GM13977 (cell line): ENCODE measurements around the gene PLEKHG5.

Experiments
- DNase-seq: peaks from one replicate; pipeline ENCODE4 v3.0.0; 2012; ENCODE audit warnings: low spot score
- in situ Hi-C: fragments of 300-500 bp; cut with MboI; formaldehyde crosslinking; loops from one replicate; pipeline ENCODE4 v1.12.0; 2022; ENCODE audit warnings: low sequenced_read_pairs, low pct_unique_long_range_greater_than_20kb, mixed read lengths, inconsistent platforms; ENCODE audit not compliant: unreplicated experiment
- TF ChIP-seq, protein P1 (sequence below): IDR thresholded peaks from 2 replicates; pipeline ENCODE4 v1.5.1; 2012; ENCODE audit warnings: mild to moderate bottlenecking, control low read depth; ENCODE audit not compliant: insufficient read depth; ENCODE audit errors: extremely low read depth, missing control alignments

The PLEKHG5 gene

DNA sequence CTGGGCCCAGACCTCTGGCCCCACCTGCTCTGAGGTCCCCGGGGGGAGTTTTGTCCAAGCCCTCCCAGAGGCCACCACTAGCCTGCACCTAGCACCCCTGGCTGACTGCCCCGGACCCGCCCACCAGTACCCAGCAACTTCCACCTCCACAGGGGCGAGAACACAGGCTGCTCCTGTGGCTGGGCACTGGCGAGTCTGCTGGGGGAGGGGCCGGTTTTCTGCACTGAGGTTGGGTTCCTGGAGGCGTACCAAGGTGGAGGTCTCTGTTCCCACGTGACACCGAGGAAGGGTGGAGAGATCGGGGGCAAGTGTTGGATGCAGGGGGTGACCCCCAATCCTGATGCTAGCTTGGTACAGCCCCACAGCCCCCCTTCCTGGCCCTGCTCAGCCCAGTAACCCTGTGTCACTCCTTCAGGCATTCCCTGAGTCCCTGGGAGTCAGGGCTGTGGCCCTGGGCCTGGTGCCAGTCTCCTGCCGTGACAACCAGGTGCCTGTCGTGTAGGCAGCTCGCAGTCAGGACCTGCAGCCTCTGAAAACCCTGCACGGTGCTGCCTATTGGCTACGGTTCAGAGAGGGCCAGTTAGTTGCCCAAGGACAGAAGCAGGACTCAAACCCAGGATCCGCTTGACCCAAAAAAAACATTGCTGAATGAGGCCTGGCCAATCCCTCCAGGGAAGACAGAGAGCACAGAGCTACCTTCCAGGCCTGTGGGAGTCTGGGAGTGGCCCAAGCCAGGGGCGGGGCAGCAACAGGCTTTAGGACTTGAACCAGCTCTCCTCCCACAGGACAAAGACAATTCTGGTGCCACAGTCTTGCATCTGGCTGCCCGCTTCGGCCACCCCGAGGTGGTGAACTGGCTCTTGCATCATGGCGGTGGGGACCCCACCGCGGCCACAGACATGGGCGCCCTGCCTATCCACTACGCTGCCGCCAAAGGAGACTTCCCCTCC is 63.8 kb downstream of the PLEKHG5 start:
- DNase-seq, result no peak
- TF ChIP-seq, protein P1, sequence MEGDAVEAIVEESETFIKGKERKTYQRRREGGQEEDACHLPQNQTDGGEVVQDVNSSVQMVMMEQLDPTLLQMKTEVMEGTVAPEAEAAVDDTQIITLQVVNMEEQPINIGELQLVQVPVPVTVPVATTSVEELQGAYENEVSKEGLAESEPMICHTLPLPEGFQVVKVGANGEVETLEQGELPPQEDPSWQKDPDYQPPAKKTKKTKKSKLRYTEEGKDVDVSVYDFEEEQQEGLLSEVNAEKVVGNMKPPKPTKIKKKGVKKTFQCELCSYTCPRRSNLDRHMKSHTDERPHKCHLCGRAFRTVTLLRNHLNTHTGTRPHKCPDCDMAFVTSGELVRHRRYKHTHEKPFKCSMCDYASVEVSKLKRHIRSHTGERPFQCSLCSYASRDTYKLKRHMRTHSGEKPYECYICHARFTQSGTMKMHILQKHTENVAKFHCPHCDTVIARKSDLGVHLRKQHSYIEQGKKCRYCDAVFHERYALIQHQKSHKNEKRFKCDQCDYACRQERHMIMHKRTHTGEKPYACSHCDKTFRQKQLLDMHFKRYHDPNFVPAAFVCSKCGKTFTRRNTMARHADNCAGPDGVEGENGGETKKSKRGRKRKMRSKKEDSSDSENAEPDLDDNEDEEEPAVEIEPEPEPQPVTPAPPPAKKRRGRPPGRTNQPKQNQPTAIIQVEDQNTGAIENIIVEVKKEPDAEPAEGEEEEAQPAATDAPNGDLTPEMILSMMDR, result no peak
- in situ Hi-C loops, result no loop called here

DNA sequence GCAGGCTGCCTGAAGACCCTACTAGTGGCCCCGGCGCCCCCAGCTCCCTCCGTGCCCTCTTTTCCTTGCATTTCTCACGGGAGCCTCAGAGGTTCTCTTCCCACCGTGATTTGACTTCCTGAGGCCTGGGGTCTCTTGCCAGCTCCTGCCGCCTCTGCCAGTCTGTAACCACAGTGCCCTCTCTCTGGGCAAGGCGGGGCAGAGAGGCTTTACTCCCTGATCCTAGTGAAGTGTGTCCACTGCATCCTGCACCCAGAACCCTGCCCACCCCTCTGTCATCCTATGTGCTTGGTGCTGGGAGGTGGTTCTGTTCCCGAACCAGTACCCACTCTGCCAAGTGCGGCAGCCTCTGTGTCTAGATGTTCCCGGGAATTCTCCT is 64.5 kb downstream of the PLEKHG5 start:
- in situ Hi-C loops, result no loop called here
- DNase-seq, result peak; percentile 20
- TF ChIP-seq, protein P1, result no peak

DNA sequence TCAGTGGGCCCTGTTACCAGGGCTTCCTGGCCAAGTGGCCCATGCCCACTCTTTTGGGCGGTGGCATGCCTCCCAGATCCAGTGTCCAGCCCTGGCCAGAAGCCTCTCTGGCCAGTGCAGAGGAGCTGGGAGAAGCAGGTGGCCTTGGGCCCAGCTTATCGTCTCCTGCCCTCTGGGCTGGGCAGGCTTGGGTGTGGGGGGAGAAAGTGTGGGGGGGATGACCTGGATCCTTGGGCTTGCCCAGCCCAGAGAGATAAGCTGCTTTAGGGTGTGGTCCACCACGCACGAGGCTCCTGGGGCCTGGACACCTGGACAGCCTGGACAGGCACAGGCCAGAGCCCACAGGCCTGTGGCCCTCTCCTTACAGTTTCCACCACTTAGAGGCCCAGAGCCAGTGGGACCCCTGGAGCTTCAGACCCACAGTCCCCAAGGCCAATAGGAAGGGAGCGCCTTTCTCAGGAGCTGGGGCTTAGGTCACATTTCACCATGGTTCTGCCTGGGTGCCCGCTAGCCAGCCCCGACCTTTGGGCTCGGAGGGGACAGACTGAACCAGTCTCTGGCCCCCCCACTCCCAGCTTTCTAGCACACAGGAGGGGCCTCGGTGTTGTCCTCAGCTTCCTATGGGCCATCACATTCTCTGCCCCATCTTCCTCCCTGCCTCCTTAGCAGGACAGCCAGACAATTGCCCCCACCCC is 65.0 kb downstream of the PLEKHG5 start:
- TF ChIP-seq, protein P1, result no peak
- peak; percentile 19 for DNase-seq

DNA sequence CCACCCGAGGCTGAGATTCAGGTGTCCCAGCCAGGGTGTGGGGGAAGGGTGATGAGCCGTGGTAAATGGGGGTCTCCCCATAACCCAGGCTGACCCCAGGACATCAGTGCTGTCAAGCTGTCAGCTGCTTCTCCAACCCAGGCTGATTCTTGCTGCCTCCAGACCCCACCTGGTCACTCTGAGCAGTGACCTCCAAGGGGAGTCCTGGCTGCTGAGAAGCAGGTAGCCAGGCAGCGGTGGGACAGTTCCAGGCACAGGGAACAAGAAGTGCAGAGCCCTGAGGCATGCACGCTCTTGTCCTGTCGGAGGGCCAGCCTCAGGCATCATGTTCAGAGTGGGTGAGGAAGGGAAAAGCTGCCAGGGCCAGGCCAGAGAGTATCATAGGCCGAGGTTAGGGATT is 65.8 kb downstream of the PLEKHG5 start:
- TF ChIP-seq, protein P1, result no peak
- in situ Hi-C loops, result no loop called here
- DNase-seq, result no peak

More for the DNA sequence above, 65.0 kb downstream of the PLEKHG5 start:
- in situ Hi-C loops, result no loop called here

DNA sequence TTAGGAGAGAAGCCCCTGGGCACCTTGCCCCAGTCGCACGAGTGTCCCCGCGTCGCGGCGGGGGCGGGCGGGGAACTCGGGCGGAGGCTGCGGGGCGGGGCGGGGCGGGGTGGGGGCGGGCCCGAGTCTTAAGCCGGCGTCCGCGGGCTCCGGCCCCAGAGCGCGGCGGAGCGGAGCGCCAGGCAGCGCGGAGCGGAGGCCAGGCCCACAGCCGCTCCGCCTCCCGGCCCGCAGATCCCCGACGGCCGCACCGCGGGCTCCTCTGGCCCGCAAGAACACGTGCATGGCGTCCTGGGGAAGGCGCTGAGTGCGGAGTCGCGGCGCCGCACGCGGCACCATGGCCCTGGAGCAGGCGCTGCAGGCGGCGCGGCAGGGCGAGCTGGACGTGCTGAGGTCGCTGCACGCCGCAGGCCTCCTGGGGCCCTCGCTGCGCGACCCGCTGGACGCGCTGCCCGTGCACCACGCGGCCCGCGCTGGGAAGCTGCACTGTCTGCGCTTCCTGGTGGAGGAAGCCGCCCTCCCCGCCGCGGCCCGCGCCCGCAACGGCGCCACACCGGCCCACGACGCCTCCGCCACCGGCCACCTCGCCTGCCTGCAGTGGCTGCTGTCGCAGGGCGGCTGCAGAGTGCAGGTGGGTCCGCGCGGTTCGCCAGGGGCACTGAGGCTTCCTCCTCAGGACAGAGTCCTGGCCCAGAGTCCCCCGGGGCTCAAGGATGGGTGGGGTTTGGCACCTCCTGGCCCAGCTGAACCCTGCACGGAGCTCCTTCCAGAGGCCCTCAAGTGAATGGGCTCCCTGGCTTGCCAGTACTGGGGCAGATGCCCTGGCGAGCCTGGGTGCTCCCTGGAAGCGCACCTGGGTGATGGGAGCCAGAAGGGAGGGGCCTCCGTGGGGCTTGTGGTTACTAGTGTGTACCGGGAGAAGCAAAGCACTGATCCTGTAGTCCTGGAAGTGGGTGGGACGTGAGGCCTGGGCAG is 66.6 kb downstream of the PLEKHG5 start, which contains the start of gene ESPN:
TSS of gene ESPN (plus strand) at position 158 of the 975 bp plus-strand sequence. CDS start at position 338, 180 bp downstream.
- TF ChIP-seq, protein P1, result no peak
- peak; percentile 85 for DNase-seq
- in situ Hi-C loops, result no loop called here

DNA sequence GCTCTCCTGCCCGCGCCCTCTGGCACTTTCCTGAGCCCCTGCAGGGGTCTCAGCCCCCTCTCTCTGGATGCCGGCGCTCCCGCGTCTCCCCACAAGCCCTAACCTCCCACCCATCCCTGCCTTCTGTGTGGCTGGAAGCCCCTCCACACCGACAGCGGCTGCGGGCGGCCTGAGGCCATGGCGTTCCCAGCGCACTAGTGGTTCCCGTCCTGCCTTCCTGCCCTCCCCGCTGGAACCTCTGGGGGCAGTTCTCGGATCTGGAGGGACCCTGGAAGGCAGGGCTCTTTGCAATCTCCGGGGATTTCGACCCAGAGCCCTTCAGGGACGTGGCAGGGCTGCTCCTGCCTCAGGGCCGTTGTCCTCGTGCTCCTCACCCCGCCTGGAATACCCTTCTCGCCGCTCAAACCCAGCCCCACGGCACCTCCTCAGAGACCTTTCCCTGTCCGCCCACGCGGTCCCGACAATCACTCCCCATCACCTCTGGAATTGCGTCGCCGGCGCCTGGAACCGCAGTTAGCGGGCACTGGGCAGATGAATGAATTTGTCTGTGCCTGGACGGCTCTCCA is 67.4 kb downstream of the PLEKHG5 start:
- in situ Hi-C loops, result no loop called here
- TF ChIP-seq, protein P1, result no peak
- peak; percentile 47 for DNase-seq
